ENCODE data around the gene MYL9.

MYL9 gene

GRCh38 chr20:36569847-36570429 lies 28.6 kb downstream of the MYL9 start:
- ATAC-seq (ENCODE audit: low read depth) (no peak), DNase-seq (ENCODE audit: low spot score) (no peak)
- no peak overlapping the region for H3K4me3 ChIP-seq (ENCODE audit: severe bottlenecking)
- H3K4me1 ChIP-seq (ENCODE audit: insufficient read depth, poor library complexity, severe bottlenecking), result no peaks in the 10 kb centered on the region
- H3K27me3 ChIP-seq (ENCODE audit: insufficient read depth, poor library complexity, severe bottlenecking), result no peaks in the 10 kb centered on the region
- no peak overlapping the region for H3K27ac ChIP-seq (ENCODE audit: poor library complexity, severe bottlenecking)
- no peaks in the 10 kb centered on the region for H3K36me3 ChIP-seq (ENCODE audit: low read depth)
- TF ChIP-seq CTCF (IDR thresholded peaks at IDR 0.05; ENCODE audit: poor library complexity, severe bottlenecking), result no peak
- peaks cover 6% of the 10 kb centered on the region for H3K9me3 ChIP-seq (ENCODE audit: severe bottlenecking)

- no peaks in the 10 kb centered on the region for H3K36me3 ChIP-seq (ENCODE audit: low read depth)
- DNase-seq (ENCODE audit: low spot score), result no peak
- H3K27ac ChIP-seq (ENCODE audit: poor library complexity, severe bottlenecking), result peak overlapping the region; percentile 58
- no peaks in the 10 kb centered on the region for H3K27me3 ChIP-seq (ENCODE audit: insufficient read depth, poor library complexity, severe bottlenecking)
- no peak for ATAC-seq (ENCODE audit: low read depth)
- no peaks in the 10 kb centered on the region for H3K9me3 ChIP-seq (ENCODE audit: severe bottlenecking)
- H3K4me3 ChIP-seq (ENCODE audit: severe bottlenecking), result no peak overlapping the region
- no peak for TF ChIP-seq CTCF (IDR thresholded peaks at IDR 0.05; ENCODE audit: poor library complexity, severe bottlenecking)
- peaks cover 7% of the 10 kb centered on the region for H3K4me1 ChIP-seq (ENCODE audit: insufficient read depth, poor library complexity, severe bottlenecking)
Observed at GRCh38 chr20:36571564-36572504, 30.5 kb downstream of the MYL9 start.

DNA sequence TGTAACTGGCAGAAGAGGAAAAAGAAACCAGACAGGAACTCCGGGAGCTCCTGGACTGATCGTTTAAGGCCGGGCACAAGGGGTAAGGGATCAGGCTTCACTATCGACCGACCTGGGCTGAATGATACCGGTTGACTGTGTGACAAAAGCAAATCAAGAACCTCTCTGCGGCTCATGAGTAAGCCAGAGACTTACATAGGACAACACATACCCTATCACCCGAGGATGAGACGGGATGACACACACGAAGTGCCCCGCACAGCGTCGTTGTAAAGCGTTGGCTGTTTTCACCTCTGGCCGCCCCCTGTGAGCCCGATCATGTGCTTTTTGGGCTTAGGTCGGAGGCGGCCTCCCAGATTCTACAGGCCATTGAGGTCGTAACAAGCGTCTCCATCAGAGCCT lies 31.4 kb downstream of the MYL9 start:
- H3K9me3 ChIP-seq (ENCODE audit: severe bottlenecking), result no peaks in the 10 kb centered on the region
- H3K4me3 ChIP-seq (ENCODE audit: severe bottlenecking), result peak overlapping the region; percentile 88
- no peak for TF ChIP-seq CTCF (IDR thresholded peaks at IDR 0.05; ENCODE audit: poor library complexity, severe bottlenecking)
- H3K27me3 ChIP-seq (ENCODE audit: insufficient read depth, poor library complexity, severe bottlenecking), result no peaks in the 10 kb centered on the region
- H3K4me1 ChIP-seq (ENCODE audit: insufficient read depth, poor library complexity, severe bottlenecking), result peaks cover 7% of the 10 kb centered on the region
- ATAC-seq (ENCODE audit: low read depth) (0 out of 3 replicates have a peak, but pooled peaks have one; percentile 1), DNase-seq (ENCODE audit: low spot score) (no peak)
- H3K36me3 ChIP-seq (ENCODE audit: low read depth), result no peaks in the 10 kb centered on the region
- H3K27ac ChIP-seq (ENCODE audit: poor library complexity, severe bottlenecking), result peak overlapping the region; percentile 58

DNA sequence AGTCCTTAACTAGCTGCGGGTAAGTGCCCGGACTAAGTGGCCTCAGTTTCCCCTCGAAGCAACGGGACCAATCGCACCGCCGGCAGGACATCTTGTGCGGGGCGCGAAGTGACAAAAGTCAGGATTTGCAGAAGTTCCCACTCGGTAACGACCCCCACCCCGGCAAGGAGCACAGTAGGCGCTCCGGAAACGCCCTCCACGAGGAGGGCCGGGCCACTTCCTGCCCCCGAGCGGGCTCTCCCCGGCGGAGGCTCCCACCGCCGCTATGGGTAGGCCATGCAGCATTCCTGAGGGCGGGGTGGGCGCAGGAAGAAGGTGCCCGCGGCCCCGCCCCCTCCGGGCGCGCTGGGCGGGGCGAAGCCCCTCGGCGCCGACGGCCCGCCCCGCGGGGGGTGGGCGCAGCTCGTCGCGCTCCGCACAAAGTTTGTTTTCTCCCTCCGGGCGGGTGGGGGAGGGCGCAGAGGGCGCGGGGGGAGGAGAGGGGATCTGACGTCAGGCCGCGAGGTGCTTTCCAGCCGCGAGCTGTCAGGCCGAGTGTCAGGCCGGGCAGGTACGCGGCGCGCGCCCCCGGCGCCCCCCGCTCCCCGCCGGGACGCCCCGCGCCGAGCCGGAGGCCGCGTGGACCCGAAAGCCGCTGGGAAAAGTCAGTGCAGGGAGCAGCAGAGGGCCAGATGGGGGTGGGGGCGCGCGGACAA lies 31.9 kb downstream of the MYL9 start, which contains the start of gene TGIF2:
TGIF2 (plus strand) TSS at position 495 of the 695 bp plus-strand sequence. CDS start 5,178 bp downstream, outside the sequence.
- H3K27ac ChIP-seq (ENCODE audit: poor library complexity, severe bottlenecking), result peak within 1 kb of the TSS; percentile 58
- DNase-seq (ENCODE audit: low spot score), result peak; percentile 98

More for the DNA sequence above, 31.9 kb downstream of the MYL9 start, which contains the start of gene TGIF2:
- Histone ChIP-seq H3K4me3 (ENCODE audit: severe bottlenecking) (peak within 1 kb of the TSS; percentile 88), H3K27me3 (ENCODE audit: insufficient read depth, poor library complexity, severe bottlenecking) (no peaks in the 10 kb centered on the region), H3K4me1 (ENCODE audit: insufficient read depth, poor library complexity, severe bottlenecking) (peaks cover 7% of the 10 kb centered on the region), H3K9me3 (ENCODE audit: severe bottlenecking) (no peaks in the 10 kb centered on the region), H3K36me3 (ENCODE audit: low read depth) (no peaks in the 10 kb centered on the region)
- ATAC-seq (ENCODE audit: low read depth), result peak; percentile 60
- TF ChIP-seq CTCF (IDR thresholded peaks at IDR 0.05; ENCODE audit: poor library complexity, severe bottlenecking), result no peak

All from RWPE2 (cell line).